Adrenal gland (tissue), 12 donors: ENCODE data around the gene TACC2. TPM values are rescaled to one million over a fixed set of nuclear protein-coding genes. Genes with fewer than 3 reads are reported as not detected.

Experiments
- DNase-seq, 7 donors: peaks; one replicate each; pipeline ENCODE4 v3.0.0-alpha.2; 2019 to 2020
- H3K27ac ChIP-seq, 5 donors: fragments of 200-600 bp; sonication (generic) in 4 of 5; 1 replicate in 3 of 5; 2 replicates in 2 of 5; pipeline versions ENCODE4 v1.5.1 to v1.8.0; 2016 to 2020; ENCODE audit warnings: mild to moderate bottlenecking in 1 of 5
- H3K27me3 ChIP-seq: fragments of 200-600 bp; 2 replicates; pipeline ENCODE4 v1.8.0; 2021
- H3K36me3 ChIP-seq, 2 donors: fragments of 200-600 bp; replicated peaks in 1 of 2; 1 replicate in 1 of 2; 2 replicates in 1 of 2; pipeline versions ENCODE4 v1.5.1 to v1.8.0; 2018 to 2022
- H3K4me1 ChIP-seq, 2 donors: fragments of 200-600 bp; replicated peaks in 1 of 2; 1 replicate in 1 of 2; 2 replicates in 1 of 2; pipeline versions ENCODE4 v1.5.1 to v1.8.0; 2018 to 2021
- H3K4me3 ChIP-seq, 4 donors: fragments of 200-600 bp; sonication (generic) in 3 of 4; one replicate each; pipeline ENCODE4 v1.5.1; 2016 to 2018
- H3K9me3 ChIP-seq, 3 donors: fragments of 200-600 bp; sonication (generic) in 1 of 3; replicated peaks in 1 of 3; 1 replicate in 2 of 3; 2 replicates in 1 of 3; pipeline versions ENCODE4 v1.5.1 to v1.8.0; 2016 to 2021
- POLR2A ChIP-seq, 2 donors: fragments of 450-650 bp; IDR thresholded peaks; one replicate each; pipeline ENCODE4 v1.6.1; 2017; ENCODE audit warnings: antibody characterized with exemption in 2 of 2, mild to moderate bottlenecking in 2 of 2, moderate library complexity in 1 of 2
- WGBS, 4 donors: extraction: QIAGEN DNeasy Blood & Tissue Kit in 2 of 4; methylation state at CpG; one replicate each; pipeline versions ENCODE4 v1.1.5 to v1.1.7; 2013 to 2017; 5-methylcytosine and 5-hydroxymethylcytosine counted together
- intact Hi-C, 2 donors: fragments of 100-400 bp; cut with DNase I; formaldehyde crosslinking; loops; one replicate each; pipeline versions ENCODE4 v1.14.1 to v1.15.0; 2022 to 2023
- polyA plus RNA-seq, 3 donors: library from polyadenylated mRNA; stranded (reverse); fragments of 200-250 nt in 2 of 3; fragments of 350-450 nt in 1 of 3; fragmentation: Illumina TruSeq in 1 of 3; extraction: RNeasy Lipid Tissue Mini Kit (QIAGEN cat#74804) in 1 of 3; gene quantifications; one replicate each; pipeline ENCODE4 v1.2.3, GENCODE V29; 2013 to 2014
- total RNA-seq, 9 donors: library from RNA; depleted of rRNA in 4 of 9; stranded (reverse); fragments of >200 nt in 4 of 9; fragments of 120-200 nt in 1 of 9; fragmentation: NEBNext Ultra II Directional in 1 of 9; extraction: Animal tissue kit (Norgen Biotek cat#: 25700) in 1 of 9; gene quantifications; one replicate each; pipeline versions ENCODE4 v1.1.0 to v1.2.4, GENCODE V29; 2013 to 2023
- TF ChIP-seq, protein P1 (sequence below), 6 experiments: fragments of 450-650 bp in 4 of 6; fragments of 200-600 bp in 2 of 6; sonication (generic) in 1 of 6; IDR thresholded peaks; 1 replicate in 5 of 6; 2 replicates in 1 of 6; pipeline versions ENCODE4 v1.5.1 to v1.8.0; 2016 to 2021; ENCODE audit warnings: antibody characterized with exemption in 6 of 6, mild to moderate bottlenecking in 2 of 6, moderate library complexity in 1 of 6
- donor health status: healthy with polysubstance abuse.
- donor health status: Bipolar disorder and iron deficiency.
- donor health status: DM: yes; HTN: yes; CAD: no.
- donor health status: DM: no; HTN: no; CAD: no.
- donor health status: DM: no; HTN: no; CAD: no.
- donor health status: DM: yes; HTN: yes; CAD: no.

TACC2 gene
- total and polyA plus RNA-seq, 12 donors, result 11.3 to 45.7 (median 26.3) TPM

DNA sequence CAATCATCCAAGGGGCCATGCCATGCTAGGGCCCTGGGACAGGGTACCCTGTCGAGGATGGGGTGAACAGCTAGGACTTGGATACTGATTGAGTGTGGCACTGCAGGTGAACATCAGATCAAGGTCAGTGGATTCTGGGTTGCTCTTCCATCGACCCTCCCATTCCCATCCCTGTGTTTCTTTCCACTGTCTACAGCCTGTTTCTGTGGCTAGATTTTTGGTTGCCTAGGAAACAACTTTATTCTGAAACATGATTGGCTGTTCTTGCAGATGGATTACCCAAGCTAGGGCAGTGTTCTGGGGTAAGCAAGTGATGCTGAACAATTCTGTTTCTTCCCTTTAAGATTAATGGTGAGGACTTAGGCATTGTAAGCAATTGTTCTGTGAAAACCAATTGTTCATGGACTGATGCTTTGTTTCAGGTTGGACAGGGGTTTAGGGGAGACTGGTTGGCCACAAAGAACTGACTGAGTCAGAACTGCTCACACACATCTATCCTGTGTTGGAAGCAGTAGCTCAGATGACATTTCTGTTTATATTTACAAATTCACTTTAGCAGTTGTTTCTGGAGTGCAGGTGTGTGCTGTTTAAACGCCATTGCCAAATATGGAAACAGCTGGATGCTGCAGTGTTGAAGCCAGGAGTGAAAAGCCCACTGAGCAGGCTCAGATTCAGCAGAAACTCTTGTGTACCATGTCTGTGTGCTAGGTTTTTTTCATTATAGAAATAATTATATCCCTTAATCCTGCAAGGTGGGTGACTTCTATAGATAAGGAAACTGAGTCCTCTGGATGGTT lies 179.8 kb downstream of the TACC2 start:
- Histone ChIP-seq H3K27ac (no peak overlapping the region), H3K27me3 (no peaks in the 10 kb centered on the region), H3K4me1 (no peaks in the 10 kb centered on the region), H3K36me3 (no peaks in the 10 kb centered on the region), H3K9me3 (no peaks in the 10 kb centered on the region), H3K4me3 (no peak overlapping the region)
- TF ChIP-seq, protein P1, sequence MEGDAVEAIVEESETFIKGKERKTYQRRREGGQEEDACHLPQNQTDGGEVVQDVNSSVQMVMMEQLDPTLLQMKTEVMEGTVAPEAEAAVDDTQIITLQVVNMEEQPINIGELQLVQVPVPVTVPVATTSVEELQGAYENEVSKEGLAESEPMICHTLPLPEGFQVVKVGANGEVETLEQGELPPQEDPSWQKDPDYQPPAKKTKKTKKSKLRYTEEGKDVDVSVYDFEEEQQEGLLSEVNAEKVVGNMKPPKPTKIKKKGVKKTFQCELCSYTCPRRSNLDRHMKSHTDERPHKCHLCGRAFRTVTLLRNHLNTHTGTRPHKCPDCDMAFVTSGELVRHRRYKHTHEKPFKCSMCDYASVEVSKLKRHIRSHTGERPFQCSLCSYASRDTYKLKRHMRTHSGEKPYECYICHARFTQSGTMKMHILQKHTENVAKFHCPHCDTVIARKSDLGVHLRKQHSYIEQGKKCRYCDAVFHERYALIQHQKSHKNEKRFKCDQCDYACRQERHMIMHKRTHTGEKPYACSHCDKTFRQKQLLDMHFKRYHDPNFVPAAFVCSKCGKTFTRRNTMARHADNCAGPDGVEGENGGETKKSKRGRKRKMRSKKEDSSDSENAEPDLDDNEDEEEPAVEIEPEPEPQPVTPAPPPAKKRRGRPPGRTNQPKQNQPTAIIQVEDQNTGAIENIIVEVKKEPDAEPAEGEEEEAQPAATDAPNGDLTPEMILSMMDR (IDR thresholded peaks at IDR 0.05), result no peak
- TF ChIP-seq POLR2A (IDR thresholded peaks at IDR 0.05), result no peak
- no peak for DNase-seq
- intact Hi-C loops, result no loop called here
- 80 to 86% (median 82%) methylated on average over 3 of the region's 3 CpGs for WGBS, 4 donors

DNA sequence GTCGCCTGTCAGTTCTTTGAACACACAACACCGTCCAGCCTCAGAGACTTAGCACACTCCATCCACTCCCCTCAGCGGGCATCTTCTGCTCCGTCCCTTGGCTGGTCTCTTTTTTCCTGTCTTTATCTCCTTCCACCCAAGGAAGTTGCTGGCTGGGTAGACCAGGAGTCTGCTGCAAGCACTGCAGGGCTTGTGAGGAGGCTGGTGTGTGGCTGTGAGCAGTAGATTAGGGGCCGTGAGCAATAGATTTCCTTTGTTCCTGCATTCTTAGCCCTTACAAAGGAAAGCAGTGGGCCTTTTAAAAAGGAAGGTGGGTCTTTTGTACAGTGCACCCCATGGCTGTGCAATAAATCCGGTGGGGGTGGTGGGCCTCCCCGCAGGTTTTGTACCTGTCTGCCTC lies 181.8 kb downstream of the TACC2 start:
- 87 to 91% (median 89%) methylated on average over 7 of the region's 7 CpGs for WGBS, 4 donors
- H3K36me3 ChIP-seq, result no peaks in the 10 kb centered on the region
- TF ChIP-seq, protein P1 (IDR thresholded peaks at IDR 0.05), result no peak
- no peak for TF ChIP-seq POLR2A (IDR thresholded peaks at IDR 0.05)
- no peak for DNase-seq
- no peaks in the 10 kb centered on the region for H3K4me1 ChIP-seq
- no peak overlapping the region for H3K4me3 ChIP-seq
- intact Hi-C loops, result no loop called here
- no peaks in the 10 kb centered on the region for H3K27me3 ChIP-seq
- no peak overlapping the region for H3K27ac ChIP-seq
- H3K9me3 ChIP-seq, result no peaks in the 10 kb centered on the region

DNA sequence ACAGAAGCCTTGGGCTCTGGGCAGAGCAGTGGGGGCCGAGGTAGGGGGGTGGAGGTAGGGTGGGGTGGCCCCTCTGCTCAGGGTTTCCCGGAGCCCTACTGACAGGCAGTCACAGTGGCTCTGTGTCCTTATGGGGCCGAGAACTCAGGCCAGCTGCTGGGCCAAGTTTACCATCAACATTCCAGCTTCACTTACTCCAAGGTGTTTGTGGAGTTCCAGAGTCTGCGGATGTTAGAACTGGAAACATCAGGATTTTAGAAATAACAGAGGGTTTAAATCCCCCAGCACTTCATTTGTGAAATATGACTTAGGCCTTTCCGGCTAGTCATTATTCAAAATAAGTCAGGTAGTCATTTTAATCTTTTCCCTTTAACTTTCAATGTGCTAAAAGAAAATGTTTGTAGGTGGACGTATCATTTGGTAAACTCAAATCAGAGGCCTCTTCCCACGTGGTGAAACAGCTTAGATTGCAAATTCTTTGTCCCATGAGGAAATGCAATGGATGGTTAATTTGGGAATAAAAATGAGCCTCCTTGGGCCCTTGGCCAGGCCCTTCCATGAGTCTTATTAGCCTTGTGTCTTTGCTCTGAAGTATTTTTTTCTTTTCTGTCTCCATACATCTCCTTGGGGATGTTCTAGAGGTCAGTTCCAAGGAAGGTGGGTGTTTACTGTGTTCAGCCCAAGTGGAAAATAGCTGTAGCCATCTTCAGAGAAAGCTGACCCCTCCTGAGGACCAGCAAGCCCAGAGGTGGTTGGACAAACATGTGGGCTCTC lies 182.5 kb downstream of the TACC2 start:
- H3K27ac ChIP-seq, result no peak overlapping the region
- H3K4me1 ChIP-seq, result peaks cover 0 to 4% of the 10 kb centered on the region in 2 donors

More for the DNA sequence above, 182.5 kb downstream of the TACC2 start:
- TF ChIP-seq, protein P1 (IDR thresholded peaks at IDR 0.05), result no peak
- TF ChIP-seq POLR2A (IDR thresholded peaks at IDR 0.05), result no peak
- WGBS, 4 donors, result 85 to 89% (median 86%) methylated on average over 7 of the region's 7 CpGs
- H3K4me3 ChIP-seq, result no peak overlapping the region
- H3K27me3 ChIP-seq, result no peaks in the 10 kb centered on the region
- intact Hi-C loops, result no loop called here
- H3K9me3 ChIP-seq, result no peaks in the 10 kb centered on the region
- DNase-seq, result no peak
- no peaks in the 10 kb centered on the region for H3K36me3 ChIP-seq
